GM11168 (cell line): ENCODE measurements around the gene JAGN1.
"Not testable (repeated sequence)": the region's sequence is repeated elsewhere in the genome, so short reads cannot be mapped to it uniquely, and the experiment has no call there.

ENCODE experiments used
- in situ Hi-C: fragments of 300-500 bp; cut with MboI; formaldehyde crosslinking; loops from one replicate; pipeline ENCODE4 v1.12.0; 2022; ENCODE audit warnings: low sequenced_read_pairs; ENCODE audit not compliant: unreplicated experiment

JAGN1 gene

GRCh38 chr3:9915254-9916141 lies 25.1 kb downstream of the JAGN1 start:
- in situ Hi-C loops: no loop called here

- in situ Hi-C loops: no loop called here
Observed at GRCh38 chr3:9916346-9916733, 25.9 kb downstream of the JAGN1 start.

- in situ Hi-C loops: no loop called here
Observed at GRCh38 chr3:9916734-9917680, 26.6 kb downstream of the JAGN1 start, which contains the start of gene IL17RC. IL17RC (plus strand) TSS chr3:9917098; CDS start chr3:9917316, 218 bp downstream.

GRCh38 chr3:9917820-9918219 lies 27.4 kb downstream of the JAGN1 start:
- in situ Hi-C loops: no loop called here

GRCh38 chr3:9918261-9919038 lies 28.0 kb downstream of the JAGN1 start:
- in situ Hi-C loops: no loop called here

- in situ Hi-C loops: no loop called here
Observed at GRCh38 chr3:9928158-9928557, 37.7 kb downstream of the JAGN1 start.

GRCh38 chr3:9930804-9931418 lies 40.5 kb downstream of the JAGN1 start:
- in situ Hi-C loops: no loop called here

GRCh38 chr3:9932535-9932842 lies 42.1 kb downstream of the JAGN1 start:
- in situ Hi-C loops: no loop called here

- in situ Hi-C loops: no loop called here
Observed at GRCh38 chr3:9932843-9933560, 42.6 kb downstream of the JAGN1 start.

- in situ Hi-C loops: no loop called here
Observed at GRCh38 chr3:9933561-9934234, 43.3 kb downstream of the JAGN1 start, which contains the start of gene CRELD1. CRELD1 (plus strand) TSS chr3:9933834; CDS start chr3:9934439, 605 bp downstream.

- in situ Hi-C loops: no loop called here
Observed at GRCh38 chr3:9934235-9934621, 43.8 kb downstream of the JAGN1 start.

- in situ Hi-C loops: no loop called here
Observed at GRCh38 chr3:9934993-9935392, 44.6 kb downstream of the JAGN1 start.

GRCh38 chr3:9935966-9936510 lies 45.6 kb downstream of the JAGN1 start:
- in situ Hi-C loops: no loop called here

- in situ Hi-C loops: no loop called here
Observed at GRCh38 chr3:9937486-9938238, 47.3 kb downstream of the JAGN1 start.

- in situ Hi-C loops: no loop called here
Observed at GRCh38 chr3:9938966-9939365, 48.6 kb downstream of the JAGN1 start.

GRCh38 chr3:9939906-9940305 lies 49.5 kb downstream of the JAGN1 start:
- in situ Hi-C loops: not testable (repeated sequence)

- in situ Hi-C loops: no loop called here
Observed at GRCh38 chr3:9940746-9941145, 50.3 kb downstream of the JAGN1 start.

- in situ Hi-C loops: no loop called here
Observed at GRCh38 chr3:9942164-9942563, 51.8 kb downstream of the JAGN1 start.
